ENCODE results near the gene BTN1A1. TPM values are rescaled to one million over a fixed set of nuclear protein-coding genes. Genes with fewer than 3 reads are reported as not detected.

BTN1A1 gene
- total and polyA plus RNA-seq, 9 of the 15 experiments (the other 6 are each of a cell fraction or from before 2014, with no cell fraction given): 0.01 to 0.15 (median 0.06) TPM; not detected in 4

DNA sequence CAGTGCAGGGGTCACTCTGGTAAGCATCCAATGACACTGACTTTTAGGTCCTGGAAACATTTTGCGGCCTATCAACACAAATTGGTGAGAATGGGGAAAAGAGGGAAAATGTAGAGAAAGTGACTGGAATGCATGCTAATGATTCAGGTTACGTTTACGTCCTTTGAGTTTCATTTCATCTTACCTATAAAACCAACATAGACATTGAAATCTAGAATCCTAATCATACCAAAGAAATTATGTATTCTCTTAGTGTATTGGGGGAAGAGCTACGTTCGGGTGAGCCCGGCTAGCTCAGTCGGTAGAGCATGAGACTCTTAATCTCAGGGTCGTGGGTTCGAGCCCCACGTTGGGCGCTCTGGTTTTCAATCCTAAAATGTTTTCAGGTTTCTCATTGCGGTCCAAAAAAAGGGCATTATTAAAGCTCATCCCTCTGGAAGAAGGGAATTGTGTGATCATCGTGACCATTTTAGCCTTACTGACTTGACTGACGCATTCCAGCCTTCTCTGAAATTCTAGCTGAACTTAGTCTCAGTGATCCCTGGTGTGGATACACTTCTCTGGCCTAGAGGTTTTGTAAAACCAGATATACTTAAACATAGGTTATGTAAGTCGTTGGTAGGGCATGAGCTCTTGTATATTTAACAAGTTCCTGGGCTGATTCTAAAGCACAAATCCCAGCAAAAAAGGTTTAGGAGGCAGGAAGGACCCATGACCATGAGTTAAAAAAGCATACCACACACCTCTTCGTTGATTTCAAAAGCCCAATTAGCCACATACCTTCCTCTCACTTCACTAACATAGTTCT is 56.4 kb downstream of the BTN1A1 start (continued):
- TF ChIP-seq, protein P1, sequence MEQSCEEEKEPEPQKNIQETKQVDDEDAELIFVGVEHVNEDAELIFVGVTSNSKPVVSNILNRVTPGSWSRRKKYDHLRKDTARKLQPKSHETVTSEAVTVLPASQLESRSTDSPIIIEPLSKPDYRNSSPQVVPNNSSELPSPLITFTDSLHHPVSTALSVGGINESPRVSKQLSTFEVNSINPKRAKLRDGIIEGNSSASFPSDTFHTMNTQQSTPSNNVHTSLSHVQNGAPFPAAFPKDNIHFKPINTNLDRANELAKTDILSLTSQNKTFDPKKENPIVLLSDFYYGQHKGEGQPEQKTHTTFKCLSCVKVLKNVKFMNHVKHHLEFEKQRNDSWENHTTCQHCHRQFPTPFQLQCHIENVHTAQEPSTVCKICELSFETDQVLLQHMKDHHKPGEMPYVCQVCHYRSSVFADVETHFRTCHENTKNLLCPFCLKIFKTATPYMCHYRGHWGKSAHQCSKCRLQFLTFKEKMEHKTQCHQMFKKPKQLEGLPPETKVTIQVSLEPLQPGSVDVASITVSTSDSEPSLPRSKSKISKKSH (CRISPR knock-in tag; IDR thresholded peaks at IDR 0.05): no peak
- TF ChIP-seq, protein P2, sequence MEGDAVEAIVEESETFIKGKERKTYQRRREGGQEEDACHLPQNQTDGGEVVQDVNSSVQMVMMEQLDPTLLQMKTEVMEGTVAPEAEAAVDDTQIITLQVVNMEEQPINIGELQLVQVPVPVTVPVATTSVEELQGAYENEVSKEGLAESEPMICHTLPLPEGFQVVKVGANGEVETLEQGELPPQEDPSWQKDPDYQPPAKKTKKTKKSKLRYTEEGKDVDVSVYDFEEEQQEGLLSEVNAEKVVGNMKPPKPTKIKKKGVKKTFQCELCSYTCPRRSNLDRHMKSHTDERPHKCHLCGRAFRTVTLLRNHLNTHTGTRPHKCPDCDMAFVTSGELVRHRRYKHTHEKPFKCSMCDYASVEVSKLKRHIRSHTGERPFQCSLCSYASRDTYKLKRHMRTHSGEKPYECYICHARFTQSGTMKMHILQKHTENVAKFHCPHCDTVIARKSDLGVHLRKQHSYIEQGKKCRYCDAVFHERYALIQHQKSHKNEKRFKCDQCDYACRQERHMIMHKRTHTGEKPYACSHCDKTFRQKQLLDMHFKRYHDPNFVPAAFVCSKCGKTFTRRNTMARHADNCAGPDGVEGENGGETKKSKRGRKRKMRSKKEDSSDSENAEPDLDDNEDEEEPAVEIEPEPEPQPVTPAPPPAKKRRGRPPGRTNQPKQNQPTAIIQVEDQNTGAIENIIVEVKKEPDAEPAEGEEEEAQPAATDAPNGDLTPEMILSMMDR (IDR thresholded peaks at IDR 0.05 in 2 of 3, conservative IDR thresholded peaks at IDR 0.05 in 1 of 3; ENCODE audit: insufficient read depth in 2 of 3, low read depth in 1 of 3, low read length in 3 of 3): no peak
- TF ChIP-seq ETV1 (tag; conservative IDR thresholded peaks at IDR 0.05; ENCODE audit: low read depth) (no peak), DPF2 (IDR thresholded peaks at IDR 0.05) (peak; percentile 52), CBX2 (IDR thresholded peaks at IDR 0.05; ENCODE audit: insufficient read depth, low read length, poor library complexity, severe bottlenecking) (no peak), YBX1 (IDR thresholded peaks at IDR 0.05) (no peak), MAFF (IDR thresholded peaks at IDR 0.05; ENCODE audit: low read length) (no peak), CBX8 (IDR thresholded peaks at IDR 0.05; ENCODE audit: borderline replicate concordance, extremely low read depth, low read depth, low read length, poor library complexity, severe bottlenecking) (no peak), ASH1L (IDR thresholded peaks at IDR 0.05; ENCODE audit: borderline replicate concordance, low read depth, partially characterized antibody) (no peak), HEY1 (CRISPR knock-in tag; IDR thresholded peaks at IDR 0.05; ENCODE audit: borderline replicate concordance) (no peak), NFIC (IDR thresholded peaks at IDR 0.05) (peak; percentile 82), ZNF699 (CRISPR knock-in tag; IDR thresholded peaks at IDR 0.05; ENCODE audit: insufficient replicate concordance) (no peak), HLTF (IDR thresholded peaks at IDR 0.05) (no peak; the same call in 1 of the 2 replicates), ZNF274 (IDR thresholded peaks at IDR 0.05; ENCODE audit: borderline replicate concordance, low read depth, low read length) (no peak)
- TF ChIP-seq, protein P3, sequence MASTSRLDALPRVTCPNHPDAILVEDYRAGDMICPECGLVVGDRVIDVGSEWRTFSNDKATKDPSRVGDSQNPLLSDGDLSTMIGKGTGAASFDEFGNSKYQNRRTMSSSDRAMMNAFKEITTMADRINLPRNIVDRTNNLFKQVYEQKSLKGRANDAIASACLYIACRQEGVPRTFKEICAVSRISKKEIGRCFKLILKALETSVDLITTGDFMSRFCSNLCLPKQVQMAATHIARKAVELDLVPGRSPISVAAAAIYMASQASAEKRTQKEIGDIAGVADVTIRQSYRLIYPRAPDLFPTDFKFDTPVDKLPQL (IDR thresholded peaks at IDR 0.05; ENCODE audit: extremely low read depth, insufficient read length): no peak
- TF ChIP-seq, protein P4, sequence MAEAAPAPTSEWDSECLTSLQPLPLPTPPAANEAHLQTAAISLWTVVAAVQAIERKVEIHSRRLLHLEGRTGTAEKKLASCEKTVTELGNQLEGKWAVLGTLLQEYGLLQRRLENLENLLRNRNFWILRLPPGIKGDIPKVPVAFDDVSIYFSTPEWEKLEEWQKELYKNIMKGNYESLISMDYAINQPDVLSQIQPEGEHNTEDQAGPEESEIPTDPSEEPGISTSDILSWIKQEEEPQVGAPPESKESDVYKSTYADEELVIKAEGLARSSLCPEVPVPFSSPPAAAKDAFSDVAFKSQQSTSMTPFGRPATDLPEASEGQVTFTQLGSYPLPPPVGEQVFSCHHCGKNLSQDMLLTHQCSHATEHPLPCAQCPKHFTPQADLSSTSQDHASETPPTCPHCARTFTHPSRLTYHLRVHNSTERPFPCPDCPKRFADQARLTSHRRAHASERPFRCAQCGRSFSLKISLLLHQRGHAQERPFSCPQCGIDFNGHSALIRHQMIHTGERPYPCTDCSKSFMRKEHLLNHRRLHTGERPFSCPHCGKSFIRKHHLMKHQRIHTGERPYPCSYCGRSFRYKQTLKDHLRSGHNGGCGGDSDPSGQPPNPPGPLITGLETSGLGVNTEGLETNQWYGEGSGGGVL (CRISPR knock-in tag; IDR thresholded peaks at IDR 0.05): no peak
- TF ChIP-seq, protein P5, sequence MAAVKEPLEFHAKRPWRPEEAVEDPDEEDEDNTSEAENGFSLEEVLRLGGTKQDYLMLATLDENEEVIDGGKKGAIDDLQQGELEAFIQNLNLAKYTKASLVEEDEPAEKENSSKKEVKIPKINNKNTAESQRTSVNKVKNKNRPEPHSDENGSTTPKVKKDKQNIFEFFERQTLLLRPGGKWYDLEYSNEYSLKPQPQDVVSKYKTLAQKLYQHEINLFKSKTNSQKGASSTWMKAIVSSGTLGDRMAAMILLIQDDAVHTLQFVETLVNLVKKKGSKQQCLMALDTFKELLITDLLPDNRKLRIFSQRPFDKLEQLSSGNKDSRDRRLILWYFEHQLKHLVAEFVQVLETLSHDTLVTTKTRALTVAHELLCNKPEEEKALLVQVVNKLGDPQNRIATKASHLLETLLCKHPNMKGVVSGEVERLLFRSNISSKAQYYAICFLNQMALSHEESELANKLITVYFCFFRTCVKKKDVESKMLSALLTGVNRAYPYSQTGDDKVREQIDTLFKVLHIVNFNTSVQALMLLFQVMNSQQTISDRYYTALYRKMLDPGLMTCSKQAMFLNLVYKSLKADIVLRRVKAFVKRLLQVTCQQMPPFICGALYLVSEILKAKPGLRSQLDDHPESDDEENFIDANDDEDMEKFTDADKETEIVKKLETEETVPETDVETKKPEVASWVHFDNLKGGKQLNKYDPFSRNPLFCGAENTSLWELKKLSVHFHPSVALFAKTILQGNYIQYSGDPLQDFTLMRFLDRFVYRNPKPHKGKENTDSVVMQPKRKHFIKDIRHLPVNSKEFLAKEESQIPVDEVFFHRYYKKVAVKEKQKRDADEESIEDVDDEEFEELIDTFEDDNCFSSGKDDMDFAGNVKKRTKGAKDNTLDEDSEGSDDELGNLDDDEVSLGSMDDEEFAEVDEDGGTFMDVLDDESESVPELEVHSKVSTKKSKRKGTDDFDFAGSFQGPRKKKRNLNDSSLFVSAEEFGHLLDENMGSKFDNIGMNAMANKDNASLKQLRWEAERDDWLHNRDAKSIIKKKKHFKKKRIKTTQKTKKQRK (IDR thresholded peaks at IDR 0.05; ENCODE audit: borderline replicate concordance, low read depth, low read length): no peak
